Sigmoid colon (tissue), 3 donors: ENCODE results near the gene COPS3.

ENCODE experiments used
- POLR2A ChIP-seq, 2 donors: fragments of 450-650 bp; IDR thresholded peaks; one replicate each; pipeline ENCODE4 v1.6.1; 2016; ENCODE audit warnings: antibody characterized with exemption in 2 of 2, mild to moderate bottlenecking in 2 of 2, moderate library complexity in 2 of 2
- TF ChIP-seq, protein P1 (sequence below), 4 experiments: fragments of 450-650 bp in 3 of 4; fragments of 200-600 bp in 1 of 4; IDR thresholded peaks; one replicate each; pipeline ENCODE4 v1.5.1; 2016 to 2019; ENCODE audit warnings: antibody characterized with exemption in 4 of 4, mild to moderate bottlenecking in 3 of 4, moderate library complexity in 2 of 4

DNA sequence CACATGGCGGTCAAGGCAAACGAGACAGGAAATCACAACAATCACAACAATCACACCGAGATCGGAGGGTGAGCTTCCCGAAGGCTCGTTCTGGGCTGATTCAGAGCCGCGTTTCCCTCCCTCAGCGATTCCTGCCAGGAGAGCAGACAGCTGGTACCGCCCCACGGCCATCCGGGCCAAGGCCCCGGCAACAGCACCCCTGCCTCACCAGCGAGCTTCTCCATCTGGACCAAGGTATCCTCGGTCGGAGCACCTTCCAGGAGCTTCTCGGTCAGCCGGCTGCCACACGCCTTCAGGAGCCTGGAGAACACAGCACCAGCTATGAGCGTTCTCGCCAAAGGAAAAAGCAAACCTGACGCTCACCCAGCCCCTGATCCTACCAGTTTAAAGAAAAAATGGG, 59.7 kb downstream of the COPS3 start:
- TF ChIP-seq POLR2A (IDR thresholded peaks at IDR 0.05): no peak
- TF ChIP-seq, protein P1, sequence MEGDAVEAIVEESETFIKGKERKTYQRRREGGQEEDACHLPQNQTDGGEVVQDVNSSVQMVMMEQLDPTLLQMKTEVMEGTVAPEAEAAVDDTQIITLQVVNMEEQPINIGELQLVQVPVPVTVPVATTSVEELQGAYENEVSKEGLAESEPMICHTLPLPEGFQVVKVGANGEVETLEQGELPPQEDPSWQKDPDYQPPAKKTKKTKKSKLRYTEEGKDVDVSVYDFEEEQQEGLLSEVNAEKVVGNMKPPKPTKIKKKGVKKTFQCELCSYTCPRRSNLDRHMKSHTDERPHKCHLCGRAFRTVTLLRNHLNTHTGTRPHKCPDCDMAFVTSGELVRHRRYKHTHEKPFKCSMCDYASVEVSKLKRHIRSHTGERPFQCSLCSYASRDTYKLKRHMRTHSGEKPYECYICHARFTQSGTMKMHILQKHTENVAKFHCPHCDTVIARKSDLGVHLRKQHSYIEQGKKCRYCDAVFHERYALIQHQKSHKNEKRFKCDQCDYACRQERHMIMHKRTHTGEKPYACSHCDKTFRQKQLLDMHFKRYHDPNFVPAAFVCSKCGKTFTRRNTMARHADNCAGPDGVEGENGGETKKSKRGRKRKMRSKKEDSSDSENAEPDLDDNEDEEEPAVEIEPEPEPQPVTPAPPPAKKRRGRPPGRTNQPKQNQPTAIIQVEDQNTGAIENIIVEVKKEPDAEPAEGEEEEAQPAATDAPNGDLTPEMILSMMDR (IDR thresholded peaks at IDR 0.05): no peak
